B cell (primary cell): ENCODE results near the gene PTPRS. TPM values are rescaled to one million over a fixed set of nuclear protein-coding genes. Genes with fewer than 3 reads are reported as not detected.

Experiments used
- ATAC-seq: fragments of 200-7000 bp; cut with Tn5 transposase; one replicate; pipeline ENCODE4 v1.10.0; 2021; ENCODE audit warnings: low read depth, mild to moderate bottlenecking, moderate number of reproducible peaks, moderate library complexity
- CTCF ChIA-PET: fragments of 350-600 bp; sonication (Branson Sonifier 250); formaldehyde crosslinking; loops from one replicate; lab custom pipeline; 2021; ENCODE audit warnings: antibody characterized with exemption, inconsistent platforms; lab: Charles Lee
- POLR2A ChIA-PET: fragments of 350-600 bp; sonication (Branson Sonifier 250); formaldehyde crosslinking; loops from one replicate; lab custom pipeline; 2021; ENCODE audit warnings: antibody characterized with exemption; lab: Charles Lee
- DNase-seq: peaks from one replicate; pipeline ENCODE4 v3.0.0; 2013
- H2AFZ ChIP-seq: 2 replicates; pipeline ENCODE4 v1.6.1; 2012; ENCODE audit warnings: mild to moderate bottlenecking, low read depth, low read length; ENCODE audit not compliant: insufficient read depth, poor library complexity, severe bottlenecking
- H3K27ac ChIP-seq, 2 donors: 1 replicate in 1 of 2; 2 replicates in 1 of 2; pipeline ENCODE4 v1.5.1; 2012 to 2013; ENCODE audit warnings: low read length in 2 of 2, mild to moderate bottlenecking in 2 of 2, moderate library complexity in 1 of 2
- H3K27me3 ChIP-seq, 4 experiments: fragments of 200-600 bp in 1 of 4; sonication (generic) in 1 of 4; replicated peaks in 1 of 4; 1 replicate in 2 of 4; 2 replicates in 2 of 4; pipeline versions ENCODE4 v1.6.1 to v1.7.0; 2013 to 2016; ENCODE audit warnings: low read length in 3 of 4, mild to moderate bottlenecking in 2 of 4, mixed read lengths in 1 of 4, moderate library complexity in 1 of 4; ENCODE audit not compliant: insufficient read depth in 4 of 4, control insufficient read depth in 3 of 4; ENCODE audit errors: control extremely low read depth in 1 of 4
- H3K36me3 ChIP-seq, 2 experiments: replicated peaks in 1 of 2; 1 replicate in 1 of 2; 2 replicates in 1 of 2; pipeline versions ENCODE4 v1.6.1 to v1.7.1; 2013; ENCODE audit warnings: low read length in 1 of 2; ENCODE audit not compliant: insufficient read depth in 2 of 2, control insufficient read depth in 1 of 2; ENCODE audit errors: control extremely low read depth in 1 of 2, extremely low read depth in 1 of 2
- H3K4me1 ChIP-seq, 2 donors: fragments of 200-600 bp in 1 of 2; sonication (generic) in 1 of 2; 1 replicate in 1 of 2; 2 replicates in 1 of 2; pipeline versions ENCODE4 v1.5.1 to v1.6.1; 2013 to 2017; ENCODE audit warnings: low read length in 2 of 2; ENCODE audit not compliant: control insufficient read depth in 2 of 2, insufficient read depth in 2 of 2
- H3K4me2 ChIP-seq: replicated peaks from 2 replicates; pipeline ENCODE3; 2012; ENCODE audit warnings: mild to moderate bottlenecking, low read depth, low read length; ENCODE audit not compliant: poor library complexity, severe bottlenecking
- H3K4me3 ChIP-seq, 5 experiments: fragments of 200-600 bp in 1 of 5; sonication (generic) in 1 of 5; 1 replicate in 3 of 5; 2 replicates in 2 of 5; pipeline versions ENCODE4 v1.5.1 to v1.7.0; 2011 to 2016; ENCODE audit warnings: low read length in 4 of 5, mild to moderate bottlenecking in 4 of 5, low read depth in 2 of 5, control low read depth in 1 of 5, moderate library complexity in 1 of 5; ENCODE audit not compliant: insufficient read depth in 1 of 5; ENCODE audit errors: control extremely low read depth in 1 of 5, extremely low read depth in 1 of 5
- H3K79me2 ChIP-seq: fragments of 200-600 bp; sonication (generic); one replicate; pipeline ENCODE4 v1.6.0; 2016; ENCODE audit warnings: low read length; ENCODE audit not compliant: control insufficient read depth, insufficient read depth
- H3K9ac ChIP-seq: fragments of 200-600 bp; sonication (generic); 2 replicates; pipeline ENCODE4 v1.6.1; 2017; ENCODE audit warnings: mild to moderate bottlenecking, low read length, moderate library complexity
- H3K9me3 ChIP-seq, 3 donors: one replicate each; pipeline versions ENCODE4 v1.6.1 to v1.7.1; 2013; ENCODE audit warnings: low read length in 2 of 3; ENCODE audit not compliant: control insufficient read depth in 2 of 3, insufficient read depth in 1 of 3; ENCODE audit errors: control extremely low read depth in 1 of 3
- H4K20me1 ChIP-seq: 2 replicates; pipeline ENCODE4 v1.6.0; 2012; ENCODE audit warnings: mild to moderate bottlenecking, low read length; ENCODE audit not compliant: insufficient read depth, control insufficient read depth, poor library complexity, severe bottlenecking
- H3K27ac Mint-ChIP-seq: one replicate; pipeline ENCODE4 v1.8.0; 2021; ENCODE audit warnings: mixed read lengths
- H3K27me3 Mint-ChIP-seq: one replicate; pipeline ENCODE4 v1.8.0; 2021; ENCODE audit warnings: mixed read lengths
- H3K4me1 Mint-ChIP-seq: one replicate; pipeline ENCODE4 v1.8.0; 2021; ENCODE audit warnings: mixed read lengths
- H3K4me3 Mint-ChIP-seq: one replicate; pipeline ENCODE4 v1.8.0; 2021; ENCODE audit warnings: mixed read lengths
- H3K9me3 Mint-ChIP-seq: one replicate; pipeline ENCODE4 v1.8.0; 2022; ENCODE audit warnings: mixed read lengths; ENCODE audit not compliant: insufficient read depth
- CTCF ChIP-seq: fragments of 200-600 bp; IDR thresholded peaks from one replicate; pipeline ENCODE4 v1.8.0; 2022; ENCODE audit warnings: antibody characterized with exemption, mild to moderate bottlenecking
- EZH2 ChIP-seq: IDR thresholded peaks from 2 replicates; pipeline ENCODE4 v1.6.1; 2012; ENCODE audit warnings: borderline replicate concordance, low read depth, mild to moderate bottlenecking, moderate library complexity, low read length; ENCODE audit not compliant: insufficient read depth, poor library complexity, severe bottlenecking
- WGBS: methylation state at CpG from one replicate; pipeline ENCODE4 v1.1.5; 2013; ENCODE audit warnings: missing lambda C conversion rate; ENCODE audit not compliant: insufficient coverage; 5-methylcytosine and 5-hydroxymethylcytosine counted together
- intact Hi-C: fragments of 100-400 bp; cut with micrococcal nuclease; formaldehyde crosslinking; loops from one replicate; pipeline ENCODE4 v1.10.0; 2022
- polyA plus RNA-seq: library from polyadenylated mRNA; depleted of rRNA; stranded (reverse); fragments of >200 nt; gene quantifications from 2 replicates; pipeline ENCODE4 v1.2.3, GENCODE V29; 2012
- total RNA-seq, 2 donors: library from RNA; stranded (reverse); fragments of 120-200 nt in 1 of 2; gene quantifications; 1 replicate in 1 of 2; 2 replicates in 1 of 2; pipeline versions ENCODE4 v1.2.3 to v1.2.4, GENCODE V29; 2013 to 2022

Gene PTPRS
- total and polyA plus RNA-seq, 2 donors (not counting 1 experiment from before 2014, with no cell fraction given), result 6.5 to 10.0 TPM

- no peak overlapping the region for H3K4me3 Mint-ChIP-seq
- no peaks in the 10 kb centered on the region for H4K20me1 ChIP-seq
- no peak for TF ChIP-seq EZH2
- TF ChIP-seq CTCF, result no peak
- no peak overlapping the region for H3K4me2 ChIP-seq
- H3K27ac ChIP-seq, result no peak overlapping the region
- no peak overlapping the region for H3K27ac Mint-ChIP-seq
- peaks cover 0 to 8% (median 0%) of the 10 kb centered on the region in 3 donors for H3K9me3 ChIP-seq
- peaks cover 0 to 20% (median 0%) of the 10 kb centered on the region in 4 experiments for H3K27me3 ChIP-seq
- no peak overlapping the region for H3K4me3 ChIP-seq
- intact Hi-C loops, result loop anchor here (10.0 kb wide), 1 partner anchor 307 kb away; no protein-coding TSS in a partner anchor
- ATAC-seq (no peak), DNase-seq (no peak)
- no peaks in the 10 kb centered on the region for H3K36me3 ChIP-seq
- no peaks in the 10 kb centered on the region for H3K4me1 ChIP-seq
- no peaks in the 10 kb centered on the region for H3K79me2 ChIP-seq
- peaks cover 26% of the 10 kb centered on the region for H3K27me3 Mint-ChIP-seq
- H3K9ac ChIP-seq, result no peak overlapping the region
- H2AFZ ChIP-seq, result no peak overlapping the region
- H3K4me1 Mint-ChIP-seq, result no peaks in the 10 kb centered on the region
- ChIA-PET CTCF (interaction anchor here (0.7 kb wide), 1 partner anchor 42 kb away, joined by 3 read pairs; no protein-coding TSS in a partner anchor), POLR2A (no interaction called here)
- 75% methylated on average over 2 of the region's 2 CpGs for WGBS
- H3K9me3 Mint-ChIP-seq, result no peaks in the 10 kb centered on the region
Observed at GRCh38 chr19:5351731-5352228, 11.2 kb upstream of the PTPRS start.

- H2AFZ ChIP-seq, result no peak overlapping the region
- no peak overlapping the region for H3K9ac ChIP-seq
- no peak overlapping the region for H3K4me3 Mint-ChIP-seq
- POLR2A ChIA-PET, result no interaction called here
- H3K27me3 Mint-ChIP-seq, result peaks cover 15% of the 10 kb centered on the region
- H3K36me3 ChIP-seq, result no peaks in the 10 kb centered on the region
- no peaks in the 10 kb centered on the region for H3K4me1 Mint-ChIP-seq
- no peaks in the 10 kb centered on the region for H3K79me2 ChIP-seq
- 79% methylated on average over 3 of the region's 3 CpGs for WGBS
- DNase-seq (no peak), ATAC-seq (no peak)
- no peak overlapping the region for H3K4me3 ChIP-seq
- H3K4me1 ChIP-seq, result no peaks in the 10 kb centered on the region
- no peak overlapping the region for H3K27ac Mint-ChIP-seq
- no peaks in the 10 kb centered on the region for H4K20me1 ChIP-seq
- intact Hi-C loops, result no loop called here
- TF ChIP-seq EZH2 (no peak), CTCF (no peak)
- peaks cover 0 to 3% (median 0%) of the 10 kb centered on the region in 3 donors for H3K9me3 ChIP-seq
- no peaks in the 10 kb centered on the region for H3K9me3 Mint-ChIP-seq
- no peak overlapping the region for H3K27ac ChIP-seq
- H3K27me3 ChIP-seq, result peaks cover 0 to 10% (median 1%) of the 10 kb centered on the region in 4 experiments
- H3K4me2 ChIP-seq, result no peak overlapping the region
- CTCF ChIA-PET, result no interaction called here
Observed at GRCh38 chr19:5349041-5349440, 8.4 kb upstream of the PTPRS start.
